ENCODE results near the gene ATXN2. TPM values are rescaled to one million over a fixed set of nuclear protein-coding genes. Genes with fewer than 3 reads are reported as not detected.

The ATXN2 gene
- total and polyA plus RNA-seq, 9 of the 15 experiments (the other 6 are each of a cell fraction or from before 2014, with no cell fraction given), result 16.8 to 67.8 (median 29.3) TPM

DNA sequence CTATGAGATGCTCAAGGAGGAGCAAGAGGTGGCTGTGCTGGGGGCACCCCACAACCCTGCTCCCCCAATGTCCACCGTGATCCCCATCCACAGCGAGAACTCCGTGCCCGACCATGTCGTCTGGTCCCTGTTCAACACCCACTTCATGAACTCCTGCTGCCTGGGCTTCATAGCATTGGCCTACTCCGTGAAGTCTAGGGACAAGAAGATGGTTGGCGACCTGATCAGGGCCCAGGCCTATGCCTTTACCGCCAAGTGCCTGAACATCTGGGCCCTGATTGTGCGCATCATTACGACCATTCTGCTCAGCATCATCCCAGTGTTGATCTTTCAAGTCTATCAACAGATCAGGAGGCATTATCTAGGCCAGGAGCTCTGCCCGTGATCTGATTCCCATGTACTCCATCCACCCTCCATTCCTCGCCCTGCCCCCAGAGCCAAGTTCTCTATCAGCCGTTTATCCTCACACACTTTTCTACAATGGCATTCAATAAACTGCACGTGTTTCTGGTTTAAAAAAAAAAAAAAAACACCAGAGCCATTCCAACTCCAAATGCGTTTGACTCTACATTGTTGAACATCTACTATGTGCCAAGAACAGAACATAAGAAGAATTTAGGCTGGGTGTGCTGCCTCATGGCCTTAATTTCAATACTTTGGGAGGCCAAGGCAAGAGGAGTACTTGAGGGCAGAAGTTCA, 17.5 kb downstream of the ATXN2 start (continued):
- TF ChIP-seq MED1 (CRISPR knock-in tag; IDR thresholded peaks at IDR 0.05; ENCODE audit: borderline replicate concordance), result no peak
- TF ChIP-seq TEAD1 (CRISPR knock-in tag; IDR thresholded peaks at IDR 0.05), result no peak
- no peak for TF ChIP-seq ZFP30 (CRISPR knock-in tag; IDR thresholded peaks at IDR 0.05; ENCODE audit: borderline replicate concordance)
- no peak for TF ChIP-seq ZNF311 (CRISPR knock-in tag; IDR thresholded peaks at IDR 0.05)
- TF ChIP-seq, protein P1, sequence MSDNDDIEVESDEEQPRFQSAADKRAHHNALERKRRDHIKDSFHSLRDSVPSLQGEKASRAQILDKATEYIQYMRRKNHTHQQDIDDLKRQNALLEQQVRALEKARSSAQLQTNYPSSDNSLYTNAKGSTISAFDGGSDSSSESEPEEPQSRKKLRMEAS (CRISPR knock-in tag; IDR thresholded peaks at IDR 0.05), result no peak
- TF ChIP-seq JUNB (CRISPR knock-in tag; conservative IDR thresholded peaks at IDR 0.05), result no peak
- TF ChIP-seq TFAP4 (CRISPR knock-in tag; IDR thresholded peaks at IDR 0.05; ENCODE audit: borderline replicate concordance), result peak; percentile 30; the same call in 1 of the 2 replicates
- TF ChIP-seq CBX3 (IDR thresholded peaks at IDR 0.05; ENCODE audit: borderline replicate concordance in 1 of 2, low read length in 2 of 2), result 0 out of 3 replicates have a peak, but pooled peaks of 1 of the 2 experiments have one; percentile 6
- no peak for TF ChIP-seq ETV6 (IDR thresholded peaks at IDR 0.05; ENCODE audit: borderline replicate concordance in 1 of 2, low read depth in 2 of 2, low read length in 1 of 2)
- TF ChIP-seq ETV6 (CRISPR knock-in tag; IDR thresholded peaks at IDR 0.05; ENCODE audit: borderline replicate concordance), result no peak

Measured in K562 (cell line).